ENCODE results near the gene ERICH4.

- TF ChIP-seq, protein P1, sequence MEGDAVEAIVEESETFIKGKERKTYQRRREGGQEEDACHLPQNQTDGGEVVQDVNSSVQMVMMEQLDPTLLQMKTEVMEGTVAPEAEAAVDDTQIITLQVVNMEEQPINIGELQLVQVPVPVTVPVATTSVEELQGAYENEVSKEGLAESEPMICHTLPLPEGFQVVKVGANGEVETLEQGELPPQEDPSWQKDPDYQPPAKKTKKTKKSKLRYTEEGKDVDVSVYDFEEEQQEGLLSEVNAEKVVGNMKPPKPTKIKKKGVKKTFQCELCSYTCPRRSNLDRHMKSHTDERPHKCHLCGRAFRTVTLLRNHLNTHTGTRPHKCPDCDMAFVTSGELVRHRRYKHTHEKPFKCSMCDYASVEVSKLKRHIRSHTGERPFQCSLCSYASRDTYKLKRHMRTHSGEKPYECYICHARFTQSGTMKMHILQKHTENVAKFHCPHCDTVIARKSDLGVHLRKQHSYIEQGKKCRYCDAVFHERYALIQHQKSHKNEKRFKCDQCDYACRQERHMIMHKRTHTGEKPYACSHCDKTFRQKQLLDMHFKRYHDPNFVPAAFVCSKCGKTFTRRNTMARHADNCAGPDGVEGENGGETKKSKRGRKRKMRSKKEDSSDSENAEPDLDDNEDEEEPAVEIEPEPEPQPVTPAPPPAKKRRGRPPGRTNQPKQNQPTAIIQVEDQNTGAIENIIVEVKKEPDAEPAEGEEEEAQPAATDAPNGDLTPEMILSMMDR (IDR thresholded peaks at IDR 0.05), result no peak
- no peak for TF ChIP-seq EZH2 (IDR thresholded peaks at IDR 0.05; ENCODE audit: borderline replicate concordance, insufficient read depth, low read depth, low read length, poor library complexity, severe bottlenecking)
Observed at GRCh38 chr19:41398050-41398418, 44.9 kb upstream of the ERICH4 start.

All from B cell (primary cell).